ENCODE measurements around the gene COMMD8.
A peak's percentile ranks its signal among the peaks of the same experiment; 100 is the strongest.

The COMMD8 gene

DNA sequence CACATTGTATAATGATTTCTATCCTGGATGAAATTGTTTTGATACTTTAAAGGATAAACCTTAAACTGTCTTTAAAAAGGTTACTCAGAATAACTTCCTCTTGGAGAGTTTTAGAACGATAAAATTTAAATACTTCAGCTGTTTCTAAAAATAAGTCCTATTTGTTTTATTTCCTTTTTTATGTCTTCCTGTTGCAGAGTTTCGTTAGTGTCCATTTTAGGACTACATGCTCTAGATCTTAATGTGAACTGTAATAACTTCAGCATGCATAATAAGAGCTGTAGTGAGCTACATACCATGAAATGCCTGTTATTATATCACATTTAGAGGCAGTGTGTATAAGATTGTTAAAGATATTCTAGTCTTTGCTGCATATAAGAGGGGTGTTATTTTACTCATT is 36.2 kb upstream of the COMMD8 start:
- Histone ChIP-seq H3K27me3 (replicated peaks; ENCODE audit: control insufficient read depth, insufficient read depth, low read length) (no peaks in the 10 kb centered on the region), H3K36me3 (ENCODE audit: control insufficient read depth, insufficient read depth, low read length) (no peaks in the 10 kb centered on the region), H3K4me3 (replicated peaks; ENCODE audit: low read depth, low read length) (no peak overlapping the region; the same call in 1 of the 2 replicates)
- no peak for DNase-seq (ENCODE audit: extremely low read depth, insufficient read length)
- TF ChIP-seq, protein P1, sequence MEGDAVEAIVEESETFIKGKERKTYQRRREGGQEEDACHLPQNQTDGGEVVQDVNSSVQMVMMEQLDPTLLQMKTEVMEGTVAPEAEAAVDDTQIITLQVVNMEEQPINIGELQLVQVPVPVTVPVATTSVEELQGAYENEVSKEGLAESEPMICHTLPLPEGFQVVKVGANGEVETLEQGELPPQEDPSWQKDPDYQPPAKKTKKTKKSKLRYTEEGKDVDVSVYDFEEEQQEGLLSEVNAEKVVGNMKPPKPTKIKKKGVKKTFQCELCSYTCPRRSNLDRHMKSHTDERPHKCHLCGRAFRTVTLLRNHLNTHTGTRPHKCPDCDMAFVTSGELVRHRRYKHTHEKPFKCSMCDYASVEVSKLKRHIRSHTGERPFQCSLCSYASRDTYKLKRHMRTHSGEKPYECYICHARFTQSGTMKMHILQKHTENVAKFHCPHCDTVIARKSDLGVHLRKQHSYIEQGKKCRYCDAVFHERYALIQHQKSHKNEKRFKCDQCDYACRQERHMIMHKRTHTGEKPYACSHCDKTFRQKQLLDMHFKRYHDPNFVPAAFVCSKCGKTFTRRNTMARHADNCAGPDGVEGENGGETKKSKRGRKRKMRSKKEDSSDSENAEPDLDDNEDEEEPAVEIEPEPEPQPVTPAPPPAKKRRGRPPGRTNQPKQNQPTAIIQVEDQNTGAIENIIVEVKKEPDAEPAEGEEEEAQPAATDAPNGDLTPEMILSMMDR (IDR thresholded peaks at IDR 0.05; ENCODE audit: insufficient read depth, low read length, poor library complexity, severe bottlenecking), result no peak

DNA sequence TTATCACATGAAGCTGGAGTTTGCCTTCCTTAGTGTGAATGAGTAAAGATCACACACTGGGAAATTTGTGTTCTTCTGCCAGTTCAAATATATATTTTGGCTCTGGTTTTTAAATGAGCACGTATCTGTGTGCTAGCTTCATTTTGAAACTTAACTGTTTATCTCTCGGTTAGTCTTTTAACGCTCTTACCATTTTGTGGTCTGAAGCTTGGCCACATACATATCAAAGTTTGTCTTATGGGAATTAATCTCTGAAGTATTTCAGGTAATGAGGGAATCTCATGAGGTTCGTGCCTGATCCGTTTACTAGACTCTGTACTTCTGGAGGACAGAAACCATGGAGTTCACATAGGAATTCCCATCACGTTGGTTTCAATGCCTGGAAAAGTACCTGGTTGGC is 35.4 kb upstream of the COMMD8 start:
- no peaks in the 10 kb centered on the region for H3K36me3 ChIP-seq (ENCODE audit: control insufficient read depth, insufficient read depth, low read length)
- DNase-seq (ENCODE audit: extremely low read depth, insufficient read length), result no peak
- no peaks in the 10 kb centered on the region for H3K27me3 ChIP-seq (replicated peaks; ENCODE audit: control insufficient read depth, insufficient read depth, low read length)
- TF ChIP-seq, protein P1 (IDR thresholded peaks at IDR 0.05; ENCODE audit: insufficient read depth, low read length, poor library complexity, severe bottlenecking), result no peak
- H3K4me3 ChIP-seq (replicated peaks; ENCODE audit: low read depth, low read length), result peak overlapping the region; percentile 27; the same call in 1 of the 2 replicates

DNA sequence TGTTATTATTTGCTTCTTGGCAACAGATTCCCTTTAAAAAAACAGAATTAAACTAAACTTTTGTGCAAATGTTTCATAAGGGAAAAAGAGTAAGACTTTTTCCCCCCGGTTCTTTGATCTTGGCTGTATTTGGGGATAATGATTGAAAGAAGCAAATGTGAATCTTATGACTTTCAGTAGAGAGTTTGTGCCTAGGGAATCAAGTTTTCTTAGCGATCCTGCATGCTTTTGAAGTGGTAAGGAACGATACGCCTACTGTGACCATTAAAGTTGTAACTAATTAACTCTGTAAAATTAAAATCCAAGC is 30.6 kb upstream of the COMMD8 start:
- H3K4me3 ChIP-seq (replicated peaks; ENCODE audit: low read depth, low read length), result no peak overlapping the region
- DNase-seq (ENCODE audit: extremely low read depth, insufficient read length), result no peak

DNA sequence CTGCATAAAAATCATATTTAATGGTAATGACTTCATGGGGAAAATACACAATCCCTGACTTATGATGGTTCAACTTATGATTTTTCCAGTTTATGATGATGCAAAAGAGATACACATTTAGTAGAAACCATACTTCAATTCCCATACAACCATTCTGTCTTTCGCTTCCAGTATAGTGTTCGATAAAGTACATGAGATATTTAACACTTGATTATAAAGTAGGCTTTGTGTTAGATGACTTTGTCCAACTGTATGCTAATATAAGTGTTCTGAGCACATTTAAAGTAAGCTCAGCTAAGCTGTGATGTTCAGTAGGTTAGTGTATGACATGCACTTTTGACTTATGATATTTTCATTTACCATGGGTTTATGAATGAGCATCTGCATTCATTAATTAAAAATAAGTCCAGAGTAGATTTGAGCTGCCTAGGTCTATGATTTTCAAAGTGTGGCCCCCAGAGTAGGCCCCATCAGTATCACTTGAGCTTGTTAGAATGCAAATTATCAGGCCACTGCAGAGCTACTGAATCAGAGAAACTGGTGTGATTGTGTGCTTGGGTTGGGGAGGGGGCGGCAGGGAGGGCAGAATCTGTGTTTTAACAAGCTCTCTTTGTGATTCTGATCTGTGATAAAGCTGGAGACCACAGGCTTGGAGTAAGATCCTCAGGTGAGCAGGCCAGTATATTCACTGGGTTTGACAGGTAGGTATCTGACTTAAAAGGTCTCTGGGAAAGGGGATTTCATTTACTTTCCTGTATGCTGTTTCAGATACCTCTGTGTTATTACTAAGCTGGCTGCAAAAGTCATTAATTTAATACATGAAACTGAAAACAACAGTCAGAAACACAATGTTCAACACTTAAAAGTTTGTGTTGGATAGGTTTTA is 30.0 kb upstream of the COMMD8 start:
- H3K27me3 ChIP-seq (replicated peaks; ENCODE audit: control insufficient read depth, insufficient read depth, low read length), result no peaks in the 10 kb centered on the region
- no peaks in the 10 kb centered on the region; the same call in 1 of the 2 replicates for H3K36me3 ChIP-seq (ENCODE audit: control insufficient read depth, insufficient read depth, low read length)
- TF ChIP-seq, protein P1 (IDR thresholded peaks at IDR 0.05; ENCODE audit: insufficient read depth, low read length, poor library complexity, severe bottlenecking), result no peak
- no peak for DNase-seq (ENCODE audit: extremely low read depth, insufficient read length)
- H3K4me3 ChIP-seq (replicated peaks; ENCODE audit: low read depth, low read length), result no peak overlapping the region

More for the DNA sequence above, 30.6 kb upstream of the COMMD8 start:
- H3K36me3 ChIP-seq (ENCODE audit: control insufficient read depth, insufficient read depth, low read length), result no peaks in the 10 kb centered on the region; the same call in 1 of the 2 replicates
- no peaks in the 10 kb centered on the region for H3K27me3 ChIP-seq (replicated peaks; ENCODE audit: control insufficient read depth, insufficient read depth, low read length)
- TF ChIP-seq, protein P1 (IDR thresholded peaks at IDR 0.05; ENCODE audit: insufficient read depth, low read length, poor library complexity, severe bottlenecking), result no peak

DNA sequence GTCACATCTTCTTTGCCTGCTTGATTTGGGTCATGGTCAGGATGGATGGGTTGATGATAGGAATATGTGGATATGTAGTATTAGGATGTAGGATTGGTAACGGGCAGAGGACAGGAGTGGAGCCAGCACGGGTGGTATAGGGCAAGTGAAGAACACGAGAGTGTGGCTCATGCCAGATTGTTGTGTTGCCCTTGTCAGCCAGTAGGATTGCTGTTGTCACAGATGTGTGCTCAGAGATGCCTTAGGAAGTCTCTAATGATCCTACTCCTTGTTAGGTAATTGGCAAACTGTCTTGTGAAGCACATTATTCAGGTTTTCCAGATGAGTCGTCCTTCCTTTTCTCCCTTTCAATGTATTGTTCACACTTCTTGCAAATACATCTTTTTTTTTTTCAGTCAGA is 27.0 kb upstream of the COMMD8 start:
- no peaks in the 10 kb centered on the region; the same call in 1 of the 2 replicates for H3K36me3 ChIP-seq (ENCODE audit: control insufficient read depth, insufficient read depth, low read length)
- H3K27me3 ChIP-seq (replicated peaks; ENCODE audit: control insufficient read depth, insufficient read depth, low read length), result no peaks in the 10 kb centered on the region
- TF ChIP-seq, protein P1 (IDR thresholded peaks at IDR 0.05; ENCODE audit: insufficient read depth, low read length, poor library complexity, severe bottlenecking), result peak; percentile 63
- no peak overlapping the region for H3K4me3 ChIP-seq (replicated peaks; ENCODE audit: low read depth, low read length)
- no peak for DNase-seq (ENCODE audit: extremely low read depth, insufficient read length)

Measured in GM06990 (cell line).